ENCODE results near the gene SEMA6A. TPM values are rescaled to one million over a fixed set of nuclear protein-coding genes. Genes with fewer than 3 reads are reported as not detected.

SEMA6A gene
- total RNA-seq, 2 experiments from 2014 or later, result not detected

DNA sequence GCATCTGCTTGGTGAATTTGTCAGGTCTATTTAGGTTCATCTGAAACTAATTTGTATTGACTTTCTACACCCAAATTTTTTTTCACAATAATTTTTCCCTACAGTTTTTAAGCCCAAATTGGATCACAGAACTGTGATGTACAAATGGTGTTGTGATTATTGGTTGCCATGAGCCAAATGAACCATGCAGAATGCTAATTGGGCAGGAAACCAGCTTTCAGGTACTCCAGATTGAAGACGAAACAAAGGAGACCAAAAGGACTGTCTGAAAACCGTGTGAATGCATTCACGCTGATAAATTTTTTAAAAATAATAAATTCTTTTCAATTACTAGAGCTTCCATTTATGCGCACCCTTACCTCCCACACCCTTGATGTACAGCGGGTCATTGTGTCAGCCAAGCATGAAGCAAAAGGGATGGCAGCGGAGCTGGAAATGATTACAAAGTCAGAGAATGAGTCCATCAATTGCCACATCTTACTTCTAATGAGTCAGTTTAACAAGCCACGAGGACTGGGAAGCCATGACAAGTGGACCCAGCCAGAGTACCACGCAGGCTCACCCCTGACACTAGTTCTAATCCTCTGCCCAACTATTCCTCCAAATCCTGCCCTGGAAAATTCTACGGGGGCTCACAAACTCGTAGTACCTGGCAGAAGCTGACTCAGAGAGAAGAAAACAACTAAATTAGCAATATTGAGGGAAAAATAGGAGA lies 66.5 kb downstream of the SEMA6A start:
- intact Hi-C loops (cut with DNase I, micrococcal nuclease), result no loop called here
- Histone ChIP-seq H3K4me1 (ENCODE audit: insufficient read depth, low read length) (no peaks in the 10 kb centered on the region), H3K27ac (ENCODE audit: low read depth in 1 of 2, low read length in 2 of 2) (no peak overlapping the region), H3K4me3 (ENCODE audit: low read length) (no peak overlapping the region), H3K27me3 (ENCODE audit: control insufficient read depth in 1 of 2, insufficient read depth in 2 of 2, low read length in 2 of 2) (no peaks in the 10 kb centered on the region), H3K9me3 (ENCODE audit: control insufficient read depth in 1 of 2, insufficient read depth in 1 of 2, low read length in 2 of 2) (no peaks in the 10 kb centered on the region), H3K36me3 (ENCODE audit: insufficient read depth, low read length) (no peaks in the 10 kb centered on the region)
- POLR2A ChIA-PET, result no interaction called here
- CTCF ChIA-PET, result no interaction called here
- Mint-ChIP-seq H3K27me3 (no peaks in the 10 kb centered on the region), H3K9me3 (no peaks in the 10 kb centered on the region), H3K36me3 (ENCODE audit: low read depth) (no peaks in the 10 kb centered on the region), H3K4me3 (no peak overlapping the region), H3K4me1 (ENCODE audit: low read depth) (no peaks in the 10 kb centered on the region), H3K27ac (no peak overlapping the region)
- DNase-seq, result no peak
- no peak for TF ChIP-seq CTCF (IDR thresholded peaks at IDR 0.05)
- no peak for ATAC-seq (ENCODE audit: poor library complexity)

DNA sequence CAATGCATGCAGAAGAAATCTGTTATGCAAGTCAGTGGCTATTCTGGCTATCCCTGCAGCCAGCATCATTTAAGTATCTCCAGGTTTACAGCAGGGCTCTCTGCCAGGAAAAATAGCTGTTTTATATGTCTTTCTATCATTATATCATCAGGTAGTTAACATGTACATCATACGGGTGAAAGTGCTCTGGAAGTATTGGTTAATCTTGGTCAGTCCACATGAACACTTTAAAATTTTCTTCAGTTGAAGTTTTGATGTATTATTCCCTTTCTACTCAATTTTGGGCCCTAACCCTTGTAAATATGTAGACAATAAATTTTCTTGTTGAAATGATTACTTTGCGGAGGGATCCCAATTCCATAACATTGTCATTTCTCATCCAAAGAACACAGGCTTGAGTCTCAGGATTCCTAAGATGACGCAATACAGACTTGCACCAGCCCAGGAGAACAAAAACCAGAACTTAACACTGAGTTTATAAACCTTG lies 67.5 kb downstream of the SEMA6A start:
- Mint-ChIP-seq H3K27ac (no peak overlapping the region), H3K36me3 (ENCODE audit: low read depth) (no peaks in the 10 kb centered on the region), H3K4me1 (ENCODE audit: low read depth) (no peaks in the 10 kb centered on the region), H3K27me3 (no peaks in the 10 kb centered on the region), H3K4me3 (no peak overlapping the region), H3K9me3 (no peaks in the 10 kb centered on the region)
- CTCF ChIA-PET, result no interaction called here
- intact Hi-C loops (cut with DNase I, micrococcal nuclease), result no loop called here
- no peak for TF ChIP-seq CTCF (IDR thresholded peaks at IDR 0.05)
- Histone ChIP-seq H3K27me3 (ENCODE audit: control insufficient read depth in 1 of 2, insufficient read depth in 2 of 2, low read length in 2 of 2) (no peaks in the 10 kb centered on the region), H3K9me3 (ENCODE audit: control insufficient read depth in 1 of 2, insufficient read depth in 1 of 2, low read length in 2 of 2) (no peaks in the 10 kb centered on the region), H3K4me3 (ENCODE audit: low read length) (no peak overlapping the region), H3K36me3 (ENCODE audit: insufficient read depth, low read length) (no peaks in the 10 kb centered on the region), H3K27ac (ENCODE audit: low read depth in 1 of 2, low read length in 2 of 2) (no peak overlapping the region), H3K4me1 (ENCODE audit: insufficient read depth, low read length) (no peaks in the 10 kb centered on the region)
- POLR2A ChIA-PET, result no interaction called here
- DNase-seq (no peak), ATAC-seq (ENCODE audit: poor library complexity) (no peak)

DNA sequence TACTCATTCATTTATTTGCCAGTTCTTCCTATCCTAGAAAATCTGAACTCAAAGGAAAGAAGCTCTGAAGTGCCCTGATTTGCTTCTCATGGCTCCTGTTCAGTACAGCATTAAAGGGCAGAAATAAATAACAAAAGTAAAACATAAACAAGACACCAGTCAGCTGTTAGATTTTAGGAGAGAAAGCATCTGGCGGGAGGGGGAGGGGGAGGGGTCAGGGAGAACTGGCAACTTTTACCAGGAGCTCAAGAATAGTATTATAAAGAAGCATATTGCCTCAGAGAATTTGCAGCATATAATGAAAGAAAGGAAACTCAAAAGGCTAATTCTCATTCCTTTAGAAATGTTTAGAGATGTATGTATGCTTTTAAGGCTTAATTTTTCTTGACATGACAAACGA lies 68.1 kb downstream of the SEMA6A start:
- Mint-ChIP-seq H3K4me1 (ENCODE audit: low read depth) (no peaks in the 10 kb centered on the region), H3K27me3 (no peaks in the 10 kb centered on the region), H3K4me3 (no peak overlapping the region), H3K9me3 (no peaks in the 10 kb centered on the region), H3K27ac (no peak overlapping the region), H3K36me3 (ENCODE audit: low read depth) (no peaks in the 10 kb centered on the region)
- Histone ChIP-seq H3K36me3 (ENCODE audit: insufficient read depth, low read length) (no peaks in the 10 kb centered on the region), H3K9me3 (ENCODE audit: control insufficient read depth in 1 of 2, insufficient read depth in 1 of 2, low read length in 2 of 2) (no peaks in the 10 kb centered on the region), H3K27me3 (ENCODE audit: control insufficient read depth in 1 of 2, insufficient read depth in 2 of 2, low read length in 2 of 2) (no peaks in the 10 kb centered on the region), H3K4me3 (ENCODE audit: low read length) (no peak overlapping the region), H3K4me1 (ENCODE audit: insufficient read depth, low read length) (no peaks in the 10 kb centered on the region), H3K27ac (ENCODE audit: low read depth in 1 of 2, low read length in 2 of 2) (no peak overlapping the region)
- POLR2A ChIA-PET, result no interaction called here
- no peak for TF ChIP-seq CTCF (IDR thresholded peaks at IDR 0.05)
- no peak for DNase-seq
- ATAC-seq (ENCODE audit: poor library complexity), result no peak
- intact Hi-C loops (cut with DNase I, micrococcal nuclease), result no loop called here
- CTCF ChIA-PET, result no interaction called here
